Measurements from ENCODE around the gene TESK1.

Gene TESK1

GRCh38 chr9:35649431-35650340, 44.6 kb downstream of the TESK1 start:
- DNase-seq = no peak

- no peak for DNase-seq
Measured at GRCh38 chr9:35650341-35651158, 45.5 kb downstream of the TESK1 start, which contains the start of gene SIT1. Gene SIT1 (minus strand): TSS chr9:35650931. CDS start chr9:35650853, 78 bp downstream.

- DNase-seq = no peak
Measured at GRCh38 chr9:35651956-35652828, 47.1 kb downstream of the TESK1 start.

- no peak for DNase-seq
Measured at GRCh38 chr9:35652829-35653209, 47.8 kb downstream of the TESK1 start.

- DNase-seq = no peak
Measured at GRCh38 chr9:35653611-35654010, 48.5 kb downstream of the TESK1 start.

- no peak for DNase-seq
Measured at GRCh38 chr9:35656348-35656747, 51.3 kb downstream of the TESK1 start.

GRCh38 chr9:35656831-35657545, 51.9 kb downstream of the TESK1 start:
- DNase-seq = no peak

- peak; percentile 83 for DNase-seq
Measured at GRCh38 chr9:35657546-35658136, 52.6 kb downstream of the TESK1 start, which contains the start of gene RMRP. Gene RMRP (minus strand): TSS chr9:35658019.

GRCh38 chr9:35658137-35658967, 53.3 kb downstream of the TESK1 start, which contains the start of gene CCDC107:
Gene CCDC107 (plus strand): TSS chr9:35658292. CDS start chr9:35658380, 88 bp downstream.
- peak; percentile 90 for DNase-seq

GRCh38 chr9:35658968-35659220, 53.8 kb downstream of the TESK1 start:
- DNase-seq = no peak

GRCh38 chr9:35659340-35659739, 54.3 kb downstream of the TESK1 start:
- DNase-seq = no peak
